GM19395 (cell line): Measurements from ENCODE around the gene GALNT17.

Source experiments
- ATAC-seq: cut with Tn5 transposase; IDR thresholded peaks from one replicate; pipeline ENCODE4 v1.9.1; 2021; ENCODE audit warnings: mild to moderate bottlenecking, moderate library complexity; ENCODE audit not compliant: unreplicated experiment

GALNT17 gene

GRCh38 chr7:71657386-71657785, 525.4 kb downstream of the GALNT17 start:
- no peak for ATAC-seq

DNA sequence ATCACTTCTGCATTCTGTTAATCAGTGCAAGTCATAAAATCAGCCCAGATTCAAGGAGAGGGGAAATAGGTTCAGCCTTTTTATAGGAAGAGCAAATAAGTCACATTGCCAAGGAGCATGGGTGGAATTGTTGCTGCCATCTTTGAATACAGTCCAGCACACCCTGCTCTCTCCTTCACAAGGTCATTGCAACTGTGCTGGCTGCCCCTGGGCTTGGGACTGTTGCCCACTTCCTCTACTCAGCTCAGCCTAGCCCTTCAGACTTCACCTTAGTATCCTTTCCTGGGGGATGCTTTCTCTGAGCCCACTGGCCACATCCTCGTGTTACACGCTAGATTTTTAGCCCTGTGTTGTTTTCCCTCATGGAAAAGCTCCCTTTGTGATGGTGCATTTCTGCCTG, 527.7 kb downstream of the GALNT17 start:
- no peak for ATAC-seq

- no peak for ATAC-seq
These were observed 529.8 kb downstream of the GALNT17 start for GRCh38 chr7:71661671-71662224.

- ATAC-seq, result no peak
These were observed 533.8 kb downstream of the GALNT17 start for GRCh38 chr7:71665716-71666115.

DNA sequence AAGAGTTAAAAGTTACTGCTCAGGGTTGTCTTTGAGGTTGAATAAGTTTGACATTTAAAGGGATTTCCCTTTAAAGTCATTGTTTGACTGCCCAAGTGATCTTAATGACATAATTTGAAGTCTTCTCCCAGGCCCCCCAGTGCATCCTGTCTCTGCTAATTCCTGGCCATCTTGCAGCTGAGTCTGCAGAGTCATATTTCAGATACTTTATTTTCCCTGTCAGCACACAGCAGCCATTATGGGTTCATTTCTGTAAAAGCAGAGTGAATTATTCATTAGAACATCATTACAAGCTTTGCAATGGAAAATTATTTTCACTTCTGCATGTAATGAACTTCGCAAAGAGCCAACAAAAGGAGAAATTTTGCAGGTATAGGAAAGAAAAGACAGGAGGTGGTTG, 536.6 kb downstream of the GALNT17 start:
- ATAC-seq, result no peak

- no peak for ATAC-seq
These were observed 547.5 kb downstream of the GALNT17 start for GRCh38 chr7:71679480-71679879.

DNA sequence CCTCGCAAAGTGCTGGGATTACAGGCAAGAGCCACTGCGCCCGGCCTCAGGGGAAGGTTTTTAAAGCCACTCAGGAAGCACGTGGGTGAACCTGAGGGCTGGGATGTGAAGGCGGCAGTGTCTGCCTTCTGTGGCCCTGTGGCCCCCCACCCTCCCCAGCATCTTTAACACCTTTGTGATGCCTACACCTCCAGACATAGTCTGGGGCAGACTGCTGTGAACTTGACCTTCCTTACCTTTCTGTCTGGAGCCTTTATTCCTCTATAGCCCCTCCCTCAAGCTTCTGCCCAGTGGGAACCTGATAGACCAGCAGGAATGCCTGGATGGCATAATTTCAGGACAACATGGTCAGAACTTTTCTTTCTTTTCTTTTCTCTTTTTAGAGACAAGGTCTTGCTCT, 550.2 kb downstream of the GALNT17 start:
- ATAC-seq, result no peak

DNA sequence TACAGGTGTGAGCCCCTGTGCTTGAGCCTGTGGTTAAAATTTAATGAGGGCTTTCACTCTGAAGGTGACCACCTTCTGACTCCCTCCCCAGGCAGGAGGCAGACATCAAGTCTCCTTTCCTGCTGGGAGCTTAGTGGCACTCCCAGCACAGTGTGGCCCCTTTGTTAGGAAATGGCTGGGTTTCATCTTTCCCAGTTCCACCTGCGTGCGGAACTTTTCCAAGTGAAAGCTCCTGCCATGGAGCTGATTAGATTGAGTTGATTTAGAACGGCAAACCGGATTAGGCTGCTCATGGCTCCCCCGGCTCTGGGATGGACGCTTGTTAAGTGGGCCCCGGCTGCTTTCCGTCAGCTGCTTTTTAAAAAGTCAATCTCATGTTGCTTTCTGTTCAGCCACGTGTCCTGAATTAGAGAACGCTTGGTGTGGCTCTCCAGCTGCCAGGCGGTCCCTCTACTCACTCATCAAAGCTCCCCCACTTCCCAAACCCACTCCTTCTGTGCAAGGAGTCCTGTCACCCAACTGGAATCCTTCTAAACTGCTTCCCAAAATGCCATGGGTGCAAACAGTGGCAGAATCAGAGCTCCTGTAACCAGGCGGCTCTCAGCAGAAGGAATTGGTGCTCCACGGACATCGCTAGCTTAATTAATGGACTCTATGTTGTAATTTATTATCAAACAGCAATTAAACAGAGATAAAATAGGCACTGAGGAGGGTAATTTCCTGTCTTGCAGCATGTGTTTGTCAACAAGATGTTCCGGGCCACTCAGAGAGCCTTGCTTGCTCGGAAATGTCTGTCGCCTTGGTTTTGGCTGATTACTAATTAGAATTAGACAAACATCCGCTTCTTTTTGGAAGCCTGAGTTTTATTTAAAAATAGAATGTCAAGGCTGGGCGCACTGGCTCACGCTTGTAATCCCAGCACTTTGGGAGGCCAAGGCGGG, 551.2 kb downstream of the GALNT17 start:
- no peak for ATAC-seq

DNA sequence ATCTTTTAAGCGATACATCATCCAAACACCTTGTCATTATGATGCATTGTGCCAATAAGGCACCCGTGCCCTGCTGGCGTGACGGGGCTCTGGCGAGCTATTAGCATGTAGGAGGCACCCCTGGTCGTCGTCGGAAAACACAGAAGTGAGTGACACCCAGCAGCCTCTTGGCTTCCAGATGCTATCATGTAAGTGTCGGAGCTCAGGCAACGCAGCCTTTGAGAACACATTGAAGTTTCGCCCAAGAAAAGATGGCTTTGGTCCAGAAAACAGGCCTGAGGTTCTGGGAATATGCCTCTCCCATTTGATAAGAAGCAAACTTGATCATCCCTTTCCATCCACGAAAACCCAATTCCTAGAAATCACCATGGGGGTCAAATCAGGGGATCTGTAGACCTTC, 555.3 kb downstream of the GALNT17 start:
- ATAC-seq, result no peak

DNA sequence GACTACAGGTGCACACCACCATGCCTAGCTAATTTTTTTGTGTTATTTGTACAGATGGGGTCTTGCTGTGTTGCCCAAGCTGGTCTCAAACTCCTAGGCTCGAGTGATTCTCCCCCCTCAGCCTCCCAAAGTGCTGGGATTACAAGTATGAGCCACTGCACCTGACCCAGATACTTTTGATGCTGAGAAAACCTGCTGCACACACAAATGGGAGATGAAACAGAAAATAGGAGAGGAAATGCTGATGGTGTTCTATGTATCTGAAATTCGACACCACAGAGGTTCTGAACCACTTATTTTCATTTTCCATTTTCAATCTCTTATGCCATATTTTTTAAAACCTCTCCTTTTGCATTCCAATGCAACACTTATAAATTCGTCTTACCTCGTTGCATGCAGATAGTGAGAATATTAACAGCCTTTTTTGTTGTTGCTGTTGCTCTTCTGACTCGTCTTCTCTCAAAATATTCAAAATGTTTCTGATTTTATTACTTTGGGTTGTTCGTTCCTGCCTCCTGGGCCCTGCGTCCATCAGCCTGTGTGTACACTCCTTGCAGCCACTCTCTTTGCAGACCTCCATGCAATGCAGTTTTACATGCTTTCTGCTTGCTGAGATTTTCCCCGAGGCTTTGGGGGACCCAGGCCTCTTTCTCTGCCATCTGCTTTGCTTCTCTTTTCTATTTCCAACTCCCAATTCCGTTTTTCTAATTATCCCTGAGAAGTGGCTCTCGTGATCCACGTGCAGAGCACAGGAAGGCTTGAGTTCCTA, 556.1 kb downstream of the GALNT17 start:
- ATAC-seq, result no peak

DNA sequence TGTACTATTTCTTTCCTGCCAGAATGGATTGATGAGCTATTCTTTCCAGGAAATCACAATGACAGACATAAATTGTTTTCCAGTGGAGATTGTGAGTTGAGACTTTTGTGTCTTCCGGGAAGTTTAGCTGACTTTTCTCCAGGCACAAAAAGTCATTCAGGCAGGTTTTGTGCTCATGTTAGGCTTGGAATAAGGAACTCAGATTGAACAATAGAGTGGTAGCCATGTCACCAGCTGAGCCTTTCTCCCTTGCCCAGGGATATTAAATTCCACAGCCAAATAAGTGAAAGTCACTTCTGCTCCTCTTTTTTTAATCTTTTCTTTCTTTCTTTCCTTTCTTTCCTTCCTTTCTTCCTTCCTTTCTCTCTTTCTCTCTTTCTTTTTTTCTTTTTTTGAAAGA, 559.6 kb downstream of the GALNT17 start:
- ATAC-seq, result no peak

- ATAC-seq, result no peak
These were observed 562.7 kb downstream of the GALNT17 start for GRCh38 chr7:71694665-71695064.

DNA sequence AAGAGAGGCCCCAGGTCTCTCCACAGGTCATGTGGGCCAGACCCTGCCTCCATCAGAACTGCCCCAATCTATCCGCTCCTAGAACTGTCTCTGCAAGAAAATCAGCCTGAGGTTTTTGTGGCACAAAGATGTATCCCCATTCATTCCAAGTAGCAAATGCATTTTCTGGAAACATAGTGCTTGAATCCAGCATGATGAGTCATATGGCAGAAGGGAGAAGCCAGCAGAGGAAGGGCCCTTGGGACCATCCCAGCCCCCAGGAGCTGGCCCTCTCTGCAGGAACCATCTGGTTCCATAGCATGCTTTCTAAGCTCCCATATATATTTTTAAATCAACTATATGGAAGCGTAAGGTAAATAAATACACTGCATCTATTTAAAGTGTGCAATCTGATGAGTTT, 563.2 kb downstream of the GALNT17 start:
- ATAC-seq, result no peak

GRCh38 chr7:71696511-71696910, 564.6 kb downstream of the GALNT17 start:
- no peak for ATAC-seq

DNA sequence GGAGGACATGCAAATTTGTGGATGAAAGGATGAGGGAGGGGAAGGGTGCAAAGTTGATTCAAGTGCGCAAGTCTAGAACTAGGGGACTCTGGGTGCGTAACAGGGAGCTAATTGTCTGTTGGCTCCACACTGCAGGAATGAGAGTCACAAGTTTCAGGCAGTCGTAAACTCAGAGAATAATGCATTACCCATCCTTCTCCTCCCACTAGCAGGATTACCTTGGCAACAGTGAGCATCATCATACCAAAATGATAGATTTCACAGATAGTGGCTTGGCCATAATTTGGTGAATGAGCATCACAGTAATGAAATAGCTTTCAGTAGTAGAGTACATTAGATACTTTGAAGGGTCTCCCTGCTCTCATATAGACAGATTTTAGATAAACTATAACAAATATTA, 565.5 kb downstream of the GALNT17 start:
- no peak for ATAC-seq

GRCh38 chr7:71705217-71705616, 573.3 kb downstream of the GALNT17 start:
- no peak for ATAC-seq

- no peak for ATAC-seq
These were observed 574.1 kb downstream of the GALNT17 start for GRCh38 chr7:71705901-71706596.

DNA sequence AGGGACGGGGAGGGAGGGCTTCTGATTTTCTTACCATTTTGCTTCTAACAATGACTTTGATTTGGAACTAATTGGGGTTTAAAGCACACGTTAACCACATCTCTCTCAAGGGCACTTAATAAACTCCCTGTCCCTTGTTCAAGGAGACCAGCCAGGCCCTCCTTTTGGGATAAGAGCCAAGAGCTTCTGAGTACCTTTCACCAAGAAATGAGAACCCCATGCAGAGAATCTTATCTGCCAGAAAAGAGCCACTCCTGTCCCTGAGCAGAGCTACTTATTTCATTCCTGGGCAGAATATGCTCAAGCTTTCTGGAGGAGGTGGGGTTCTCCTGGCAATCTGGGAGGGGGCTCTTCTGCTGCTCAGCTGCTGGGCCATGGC, 574.6 kb downstream of the GALNT17 start:
- no peak for ATAC-seq

DNA sequence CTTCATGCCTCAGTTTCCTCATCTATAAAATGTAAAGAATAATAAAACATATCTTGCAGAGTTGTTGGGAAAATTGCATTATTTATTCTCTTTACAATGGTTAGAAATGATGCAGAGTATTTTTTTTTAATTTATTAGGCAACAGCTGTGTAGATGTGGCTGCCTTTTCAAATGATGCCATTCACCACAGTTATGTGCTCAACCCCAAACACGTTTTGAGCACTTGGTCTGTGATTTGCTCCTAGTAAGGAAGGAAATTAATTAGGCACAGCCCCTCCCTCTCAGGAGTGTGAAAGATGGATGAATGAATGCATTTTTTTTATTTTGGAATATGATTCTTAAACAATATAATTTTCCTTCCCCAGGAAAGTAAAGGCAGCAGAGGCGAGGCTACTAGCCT, 575.1 kb downstream of the GALNT17 start:
- no peak for ATAC-seq

DNA sequence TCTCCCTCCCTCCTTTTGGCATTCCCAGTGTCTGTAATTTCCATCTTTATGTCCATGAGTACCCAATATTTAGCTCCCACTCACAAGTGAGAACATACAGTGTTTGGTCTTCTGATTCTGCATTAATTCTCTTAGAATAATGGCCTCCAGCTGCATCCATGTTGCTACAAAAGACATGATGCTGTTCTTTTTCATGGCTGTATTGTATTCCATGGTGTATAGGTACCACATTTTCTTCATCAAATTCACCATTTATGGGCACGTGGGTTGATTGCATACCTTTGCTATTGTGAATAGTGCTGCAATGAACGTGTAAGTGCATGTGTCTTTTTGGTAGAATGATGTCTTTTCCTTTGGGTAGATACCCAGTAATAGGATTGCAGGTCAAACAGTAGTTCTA, 576.8 kb downstream of the GALNT17 start:
- no peak for ATAC-seq

DNA sequence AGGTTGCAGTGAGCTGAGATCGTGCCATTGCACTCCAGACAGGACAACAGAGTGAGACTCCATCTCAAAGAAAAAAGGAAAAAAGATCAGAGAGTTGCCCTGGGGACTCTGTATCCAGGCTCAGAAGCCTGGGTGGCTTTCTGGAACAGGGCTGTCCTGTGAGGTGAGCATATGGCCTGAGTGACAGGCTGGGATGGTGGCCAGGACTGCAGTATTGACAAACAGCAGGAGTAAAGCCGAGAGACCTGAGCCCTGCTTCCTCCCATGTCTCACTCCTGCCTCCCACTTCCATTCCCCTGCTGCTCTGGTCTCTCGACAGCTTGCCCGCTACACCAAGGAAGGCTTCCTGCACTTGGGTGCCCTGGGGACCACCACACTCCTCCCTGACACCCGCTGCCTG, 578.5 kb downstream of the GALNT17 start:
- no peak for ATAC-seq
